A549 (cell line): ENCODE results near the gene FOXO6. TPM values are rescaled to one million over a fixed set of nuclear protein-coding genes. Genes with fewer than 3 reads are reported as not detected.

Source experiments
- ATAC-seq, 2 experiments: fragments of 200-7000 bp in 1 of 2; fragments of >200 bp in 1 of 2; cut with Nextera tagmentation in 1 of 2; cut with Tn5 transposase in 1 of 2; 3 replicates each; pipeline versions ENCODE4 v1.8.0 to v1.9.1; 2018 to 2020; ENCODE audit warnings: mild to moderate bottlenecking in 1 of 2, moderate library complexity in 1 of 2
- CTCF ChIA-PET: fragments of 300-600 bp; sonication (Branson Sonifier 250); formaldehyde crosslinking; extraction: SDS; loops from one replicate; lab custom pipeline; 2021; ENCODE audit warnings: antibody characterized with exemption, inconsistent platforms; lab: Yijun Ruan, JAX
- POLR2A ChIA-PET: fragments of 350-600 bp; formaldehyde crosslinking; extraction: SDS; loops from one replicate; lab custom pipeline; 2021; ENCODE audit warnings: antibody characterized with exemption, inconsistent platforms; lab: Yijun Ruan, JAX
- DNase-seq, 2 experiments: peaks; one replicate each; pipeline versions ENCODE4 v3.0.0 to v3.0.0-alpha.2; 2011 to 2016; ENCODE audit warnings: low read depth in 1 of 2, low spot score in 1 of 2
- FAIRE-seq: peaks from 2 replicates; lab custom pipeline; 2011; peaks lifted over from hg19 to GRCh38; lab: Jason Lieb, UNC
- H3K27ac ChIP-seq, 2 experiments: fragments of >200 bp; sonication (Bioruptor Twin); formaldehyde crosslinking; 3 replicates each; pipeline ENCODE4 v1.5.1; 2016 to 2017
- H3K4me1 ChIP-seq: fragments of >200 bp; sonication (Bioruptor Twin); formaldehyde crosslinking; 3 replicates; pipeline ENCODE4 v1.6.1; 2016
- H3K4me2 ChIP-seq: fragments of >200 bp; sonication (Bioruptor Twin); formaldehyde crosslinking; 3 replicates; pipeline ENCODE4 v1.6.1; 2016
- H3K4me3 ChIP-seq: fragments of >200 bp; sonication (Bioruptor Twin); formaldehyde crosslinking; 3 replicates; pipeline ENCODE4 v1.5.1; 2016
- H3K9me3 ChIP-seq: fragments of >200 bp; sonication (Bioruptor Twin); formaldehyde crosslinking; 3 replicates; pipeline ENCODE4 v1.6.1; 2016
- BHLHE40 ChIP-seq: IDR thresholded peaks from 2 replicates; pipeline ENCODE4 v1.6.1; 2012; ENCODE audit warnings: low read depth, low read length, inconsistent platforms
- CEBPB ChIP-seq, 2 experiments: fragments of >200 bp in 1 of 2; sonication (Bioruptor Twin) in 1 of 2; formaldehyde crosslinking in 1 of 2; IDR thresholded peaks; 2 replicates each; pipeline ENCODE4 v1.6.1; 2012 to 2016
- EHF ChIP-seq: fragments of 250-450 bp; sonication (Bioruptor Pico); IDR thresholded peaks from 2 replicates; pipeline ENCODE4 v1.5.0; 2020; ENCODE audit warnings: mild to moderate bottlenecking
- EP300 ChIP-seq, 2 experiments: fragments of >200 bp; sonication (Bioruptor Twin); formaldehyde crosslinking; IDR thresholded peaks; 2 replicates in 1 of 2; 3 replicates in 1 of 2; pipeline ENCODE4 v1.6.1; 2016 to 2017
- FOSL2 ChIP-seq, 2 experiments: fragments of 450-650 bp in 1 of 2; fragments of >200 bp in 1 of 2; sonication (Bioruptor Twin) in 1 of 2; formaldehyde crosslinking; IDR thresholded peaks; 2 replicates each; pipeline versions ENCODE4 v1.5.0 to v1.6.1; 2016 to 2020; ENCODE audit warnings: mild to moderate bottlenecking in 1 of 2, moderate library complexity in 1 of 2
- HES2 ChIP-seq: fragments of >200 bp; sonication (Bioruptor Twin); formaldehyde crosslinking; IDR thresholded peaks from 2 replicates; pipeline ENCODE4 v1.6.1; 2016
- HEYL ChIP-seq: fragments of 250-450 bp; sonication (Bioruptor Pico); IDR thresholded peaks from 2 replicates; pipeline ENCODE4 v1.8.0; 2021; ENCODE audit warnings: mild to moderate bottlenecking, moderate library complexity
- HOXA7 ChIP-seq: fragments of 250-450 bp; sonication (Bioruptor Pico); IDR thresholded peaks from 2 replicates; pipeline ENCODE4 v1.5.0; 2020; ENCODE audit warnings: mild to moderate bottlenecking, moderate library complexity
- HOXB13 ChIP-seq: fragments of 250-450 bp; sonication (Bioruptor Pico); IDR thresholded peaks from 2 replicates; pipeline ENCODE4 v1.5.0; 2020; ENCODE audit warnings: low read depth, mild to moderate bottlenecking, moderate library complexity
- JUN ChIP-seq, 2 experiments: fragments of >200 bp; sonication (Bioruptor Twin); formaldehyde crosslinking; IDR thresholded peaks; 2 replicates in 1 of 2; 3 replicates in 1 of 2; pipeline ENCODE4 v1.6.1; 2016 to 2017
- KDM5A ChIP-seq: fragments of 200-600 bp; sonication (generic); IDR thresholded peaks from 2 replicates; pipeline ENCODE4 v1.6.1; 2016; ENCODE audit warnings: antibody characterized with exemption, mild to moderate bottlenecking
- NFE2L2 ChIP-seq: fragments of 150-350 bp; conservative IDR thresholded peaks from 2 replicates; pipeline ENCODE4 v1.6.1; 2014; ENCODE audit warnings: low read length
- RARB ChIP-seq: fragments of 250-450 bp; sonication (Bioruptor Pico); IDR thresholded peaks from 2 replicates; pipeline ENCODE4 v1.8.0; 2021; ENCODE audit warnings: mild to moderate bottlenecking, moderate library complexity
- REST ChIP-seq: fragments of 200-600 bp; sonication (generic); IDR thresholded peaks from 2 replicates; pipeline ENCODE4 v1.6.1; 2016; ENCODE audit warnings: antibody characterized with exemption, mild to moderate bottlenecking, moderate library complexity
- RNF2 ChIP-seq: fragments of 200-600 bp; sonication (generic); IDR thresholded peaks from 2 replicates; pipeline ENCODE4 v1.6.1; 2016; ENCODE audit warnings: low read depth, mild to moderate bottlenecking, antibody characterized with exemption, moderate library complexity, borderline replicate concordance
- SREBF2 ChIP-seq: fragments of 450-650 bp; IDR thresholded peaks from 2 replicates; pipeline ENCODE4 v1.6.1; 2014; ENCODE audit warnings: mild to moderate bottlenecking, moderate library complexity
- ZC3H11A ChIP-seq: fragments of 450-650 bp; IDR thresholded peaks from 2 replicates; pipeline ENCODE4 v1.6.1; 2014; ENCODE audit warnings: antibody characterized with exemption, mild to moderate bottlenecking
- ZFP36 ChIP-seq: fragments of 450-650 bp; IDR thresholded peaks from 2 replicates; pipeline ENCODE4 v1.6.1; 2014; ENCODE audit warnings: borderline replicate concordance; ENCODE audit not compliant: partially characterized antibody
- ZNF302 ChIP-seq: fragments of 250-450 bp; sonication (Bioruptor Pico); IDR thresholded peaks from 2 replicates; pipeline ENCODE4 v1.9.0; 2021; ENCODE audit warnings: inconsistent platforms, mild to moderate bottlenecking, moderate library complexity
- WGBS: methylation state at CpG from one replicate; pipeline ENCODE4 v1.1.6; 2017; ENCODE audit errors: missing lambda C conversion rate; 5-methylcytosine and 5-hydroxymethylcytosine counted together
- polyA plus RNA-seq, 4 experiments: library from polyadenylated mRNA; depleted of rRNA in 3 of 4; stranded (reverse); fragments of >200 nt; fragmentation: RNase III in 1 of 4; extraction: RNeasy Plus Mini Kit Qiagen cat#74134 plus additional on column Dnase treatment in 1 of 4; gene quantifications; 2 replicates in 3 of 4; 3 replicates in 1 of 4; pipeline ENCODE4 v1.2.3, GENCODE V29; 2011 to 2017
- TF ChIP-seq, protein P1 (sequence below): fragments of >200 bp; sonication (Bioruptor Twin); formaldehyde crosslinking; IDR thresholded peaks from 3 replicates; pipeline ENCODE4 v1.5.1; 2016

Gene FOXO6
- polyA plus RNA-seq, 2 of the 4 experiments (the other 2 are of a cell fraction): 0.10 to 0.25 TPM

- no peaks in the 10 kb centered on the region for H3K9me3 ChIP-seq
- ATAC-seq: no peak; a peak in 1 of 6 replicates
- no peak for TF ChIP-seq CEBPB (IDR thresholded peaks at IDR 0.05)
- TF ChIP-seq NFE2L2: no peak
- TF ChIP-seq ZFP36: no peak
- TF ChIP-seq RARB (CRISPR knock-in tag): no peak
- TF ChIP-seq HOXA7: no peak
- no peak for TF ChIP-seq JUN (IDR thresholded peaks at IDR 0.05)
- no peak for TF ChIP-seq SREBF2
- TF ChIP-seq HOXB13 (CRISPR knock-in tag): no peak
- TF ChIP-seq, protein P1, sequence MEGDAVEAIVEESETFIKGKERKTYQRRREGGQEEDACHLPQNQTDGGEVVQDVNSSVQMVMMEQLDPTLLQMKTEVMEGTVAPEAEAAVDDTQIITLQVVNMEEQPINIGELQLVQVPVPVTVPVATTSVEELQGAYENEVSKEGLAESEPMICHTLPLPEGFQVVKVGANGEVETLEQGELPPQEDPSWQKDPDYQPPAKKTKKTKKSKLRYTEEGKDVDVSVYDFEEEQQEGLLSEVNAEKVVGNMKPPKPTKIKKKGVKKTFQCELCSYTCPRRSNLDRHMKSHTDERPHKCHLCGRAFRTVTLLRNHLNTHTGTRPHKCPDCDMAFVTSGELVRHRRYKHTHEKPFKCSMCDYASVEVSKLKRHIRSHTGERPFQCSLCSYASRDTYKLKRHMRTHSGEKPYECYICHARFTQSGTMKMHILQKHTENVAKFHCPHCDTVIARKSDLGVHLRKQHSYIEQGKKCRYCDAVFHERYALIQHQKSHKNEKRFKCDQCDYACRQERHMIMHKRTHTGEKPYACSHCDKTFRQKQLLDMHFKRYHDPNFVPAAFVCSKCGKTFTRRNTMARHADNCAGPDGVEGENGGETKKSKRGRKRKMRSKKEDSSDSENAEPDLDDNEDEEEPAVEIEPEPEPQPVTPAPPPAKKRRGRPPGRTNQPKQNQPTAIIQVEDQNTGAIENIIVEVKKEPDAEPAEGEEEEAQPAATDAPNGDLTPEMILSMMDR: no peak
- TF ChIP-seq ZNF302 (CRISPR knock-in tag): no peak
- TF ChIP-seq HES2: no peak
- no peak for TF ChIP-seq EHF (CRISPR knock-in tag)
- no peak for TF ChIP-seq RNF2
- TF ChIP-seq REST: no peak
- CTCF ChIA-PET: no interaction called here
- POLR2A ChIA-PET: no interaction called here
- H3K4me1 ChIP-seq: peaks cover 13% of the 10 kb centered on the region; the same call in 2 of the 3 replicates
- no peak for FAIRE-seq
- H3K4me3 ChIP-seq: peak overlapping the region; percentile 48
- H3K27ac ChIP-seq: peak overlapping the region; percentile 69 to 88
- WGBS: no CpG with 5 or more reads among the region's 23 CpGs
- DNase-seq: no peak
- peak overlapping the region; percentile 96 for H3K4me2 ChIP-seq
Measured at GRCh38 chr1:41365772-41366454, 4.7 kb downstream of the FOXO6 start.

DNA sequence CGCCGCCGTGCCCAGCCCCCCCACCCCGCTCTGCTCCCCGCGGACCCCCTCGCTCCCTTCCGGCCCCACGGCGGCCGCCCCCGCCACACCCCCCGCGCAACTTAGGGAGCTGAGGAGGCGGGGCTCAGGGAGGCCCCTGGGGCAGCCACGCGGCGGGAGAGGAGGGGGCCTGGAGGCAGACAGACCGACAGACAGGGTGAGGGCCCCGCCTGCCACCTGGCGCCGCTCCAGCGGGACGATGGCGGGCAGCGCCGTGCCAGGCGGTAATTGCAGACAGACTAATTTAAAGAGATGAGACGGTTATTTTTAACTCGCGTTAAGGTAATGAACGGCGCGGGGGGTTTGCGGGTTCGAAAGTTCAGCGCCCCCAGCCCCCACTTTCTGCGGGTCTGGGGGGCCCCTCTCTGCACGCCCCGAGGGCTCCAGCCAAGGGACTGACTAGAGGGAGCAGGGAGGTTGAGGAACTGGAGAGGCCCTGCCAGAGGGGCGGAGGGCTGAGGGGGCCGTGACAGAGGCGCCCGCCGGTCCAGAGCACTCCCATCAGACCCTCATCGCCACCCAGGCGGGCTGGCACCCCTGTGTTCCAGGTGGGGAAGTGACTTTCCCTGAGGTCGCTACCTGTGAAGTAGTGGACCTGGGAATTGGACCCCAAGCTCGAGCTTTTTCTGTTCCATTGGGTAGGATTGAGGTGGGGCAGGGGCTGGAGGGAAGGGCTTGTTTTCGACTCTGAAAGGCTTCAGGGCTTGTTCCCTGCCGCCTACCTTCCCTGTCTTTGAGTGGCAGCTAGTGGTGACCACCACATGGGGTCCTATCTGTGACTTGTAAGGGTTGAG, 5.4 kb downstream of the FOXO6 start:
- DNase-seq (no peak), FAIRE-seq (no peak), ATAC-seq (no peak)
- POLR2A ChIA-PET: no interaction called here
- TF ChIP-seq BHLHE40 (no peak), KDM5A (no peak), ZC3H11A (no peak), EHF (CRISPR knock-in tag) (no peak), HEYL (CRISPR knock-in tag) (no peak), EP300 (IDR thresholded peaks at IDR 0.05) (no peak), ZNF302 (CRISPR knock-in tag) (no peak), FOSL2 (IDR thresholded peaks at IDR 0.05) (no peak), FOSL2 (CRISPR knock-in tag; IDR thresholded peaks at IDR 0.05) (no peak)
- H3K9me3 ChIP-seq: no peaks in the 10 kb centered on the region
- H3K27ac ChIP-seq: peak overlapping the region; percentile 69 to 88
- peak overlapping the region; percentile 48 for H3K4me3 ChIP-seq
- peaks cover 14% of the 10 kb centered on the region; the same call in 2 of the 3 replicates for H3K4me1 ChIP-seq
- CTCF ChIA-PET: no interaction called here
- 51% methylated on average over 10 of the region's 51 CpGs for WGBS
- H3K4me2 ChIP-seq: peak overlapping the region; percentile 96
